ENCODE results near the gene APLP1.
"Not testable (repeated sequence)": the region's sequence is repeated elsewhere in the genome, so short reads cannot be mapped to it uniquely, and the experiment has no call there.

APLP1 gene

GRCh38 chr19:35882114-35882832 is 13.9 kb downstream of the APLP1 start:
- DNase-seq (ENCODE audit: low read depth in 2 of 2), result no peak

DNA sequence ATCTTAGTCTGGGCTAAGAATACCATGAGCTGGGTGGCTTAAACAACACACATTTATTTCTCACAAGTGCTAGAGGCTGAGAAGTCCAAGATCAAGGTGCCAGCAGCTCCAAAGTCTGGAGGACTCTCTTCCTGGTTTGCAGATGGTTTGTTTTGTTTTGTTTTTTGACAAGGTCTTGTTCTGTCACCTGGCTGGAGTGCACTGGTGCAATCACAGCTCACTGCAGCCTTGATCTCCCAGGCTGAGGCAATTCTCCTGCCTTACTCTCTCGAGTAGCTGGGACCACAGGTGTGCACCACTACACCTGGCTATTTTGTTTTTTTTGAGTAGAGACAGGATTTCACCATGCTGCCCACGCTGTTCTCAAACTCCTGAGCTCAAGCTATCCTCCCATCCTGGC is 15.5 kb downstream of the APLP1 start:
- no peak for DNase-seq (ENCODE audit: low read depth in 2 of 2)

- DNase-seq (ENCODE audit: low read depth in 2 of 2), result no peak
Observed at GRCh38 chr19:35885225-35885738, 16.9 kb downstream of the APLP1 start.

DNA sequence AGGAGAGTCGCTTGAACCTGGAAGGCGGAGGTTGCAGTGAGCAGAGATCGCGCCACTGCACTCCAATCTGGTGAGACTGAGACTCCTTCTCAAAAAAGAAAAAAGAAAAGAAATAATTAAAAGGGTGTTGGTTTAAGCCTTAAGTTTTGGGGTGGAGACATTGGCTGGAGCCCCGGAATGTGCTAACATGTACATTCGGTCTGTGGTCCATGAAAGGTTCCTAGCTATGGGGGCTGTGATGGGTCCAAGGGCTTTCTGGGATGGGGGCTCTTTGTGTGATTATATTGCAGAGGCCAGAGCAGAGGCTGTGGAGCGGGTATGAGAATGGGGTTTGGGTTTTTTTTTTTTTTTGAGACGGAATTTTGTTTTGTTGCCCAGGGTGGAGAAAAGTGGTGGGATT is 17.5 kb downstream of the APLP1 start:
- DNase-seq (ENCODE audit: low read depth in 2 of 2), result no peak

DNA sequence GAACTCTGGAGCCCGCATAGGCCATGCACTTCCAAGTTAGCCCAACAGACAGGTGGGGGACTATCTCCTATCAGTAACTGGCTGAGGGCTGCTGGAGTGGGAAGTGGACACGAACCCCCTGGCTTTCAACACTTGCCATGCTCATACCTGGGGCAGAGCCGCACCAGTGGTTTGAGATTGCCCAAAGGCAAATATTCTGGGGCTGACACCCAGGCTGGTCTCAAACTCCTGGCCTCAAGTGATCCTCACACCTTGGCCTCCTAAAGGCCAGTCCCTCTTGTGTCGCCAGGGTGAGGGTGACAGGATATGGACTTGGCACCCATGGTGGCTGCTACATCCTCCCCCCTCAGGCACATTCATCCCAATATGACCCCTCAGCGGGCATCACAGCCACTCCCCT is 18.8 kb downstream of the APLP1 start:
- no peak for DNase-seq (ENCODE audit: low read depth in 2 of 2)

DNA sequence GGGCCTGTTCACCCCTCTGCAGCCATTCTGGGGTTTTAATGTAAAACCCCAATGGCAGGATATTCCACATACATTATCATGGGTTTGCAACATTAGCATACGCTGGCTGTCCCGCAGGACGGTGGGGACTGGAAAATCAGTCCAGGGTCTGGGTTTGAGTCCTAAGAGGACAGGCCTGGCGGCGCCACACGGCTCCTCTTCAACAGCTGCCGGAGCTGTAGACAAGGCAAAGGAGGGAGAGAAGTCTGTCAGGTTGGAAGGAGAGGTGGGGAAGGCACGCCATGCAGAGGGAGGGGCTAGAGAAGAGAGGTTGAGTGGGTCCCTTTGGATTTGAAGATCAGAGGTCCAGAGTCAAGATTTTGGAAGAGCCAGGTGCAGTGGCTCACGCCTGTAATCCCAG is 20.0 kb downstream of the APLP1 start:
- DNase-seq (ENCODE audit: low read depth in 2 of 2), result no peak

GRCh38 chr19:35889370-35890112 is 21.2 kb downstream of the APLP1 start:
- DNase-seq (ENCODE audit: low read depth in 2 of 2), result no peak

GRCh38 chr19:35890113-35890650 is 21.8 kb downstream of the APLP1 start:
- DNase-seq (ENCODE audit: low read depth in 2 of 2), result no peak

- not testable (repeated sequence) for DNase-seq (ENCODE audit: low read depth in 2 of 2)
Observed at GRCh38 chr19:35891819-35892218, 23.4 kb downstream of the APLP1 start.

DNA sequence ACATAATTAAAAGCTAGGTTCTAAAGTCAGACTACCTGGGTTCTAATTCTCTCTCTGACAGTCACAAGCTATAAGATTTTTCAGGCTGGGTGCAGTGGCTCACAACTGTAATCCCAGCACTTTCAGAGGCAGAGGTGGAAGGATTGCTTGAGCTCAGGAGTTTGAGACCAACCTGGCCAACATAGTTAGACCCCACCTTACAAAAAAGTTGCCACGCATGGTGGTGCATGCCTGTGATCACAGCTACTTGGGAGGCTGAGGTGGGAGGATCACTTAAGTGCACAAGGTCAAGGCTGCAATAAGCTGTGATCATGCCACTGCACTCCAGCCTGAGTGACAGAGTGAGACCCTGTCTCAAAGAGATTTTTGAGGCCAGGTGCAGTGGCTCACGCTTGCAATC is 26.0 kb downstream of the APLP1 start:
- no peak for DNase-seq (ENCODE audit: low read depth in 2 of 2)

- no peak for DNase-seq (ENCODE audit: low read depth in 2 of 2)
Observed at GRCh38 chr19:35895911-35896642, 27.7 kb downstream of the APLP1 start.

DNA sequence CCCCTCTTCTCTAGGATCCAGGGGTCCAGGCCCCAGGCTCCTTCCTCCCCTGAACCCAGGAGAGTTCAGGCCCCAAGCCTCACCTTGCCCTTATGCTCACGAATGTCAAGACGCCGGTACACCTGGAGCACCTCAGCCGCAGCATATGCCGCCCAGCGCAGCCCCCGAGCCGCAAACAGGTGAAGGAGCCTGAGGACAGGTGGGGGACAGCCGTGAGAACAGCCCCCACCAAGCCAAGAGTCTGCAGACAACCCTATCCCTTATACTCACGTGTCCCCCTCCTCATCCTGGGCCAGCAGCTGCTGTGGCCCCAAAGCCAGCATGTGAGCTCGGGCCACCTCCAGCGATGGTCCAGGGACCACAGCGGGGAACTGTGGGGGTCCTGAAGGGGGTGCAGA is 28.3 kb downstream of the APLP1 start:
- DNase-seq (ENCODE audit: low read depth in 2 of 2), result no peak

DNA sequence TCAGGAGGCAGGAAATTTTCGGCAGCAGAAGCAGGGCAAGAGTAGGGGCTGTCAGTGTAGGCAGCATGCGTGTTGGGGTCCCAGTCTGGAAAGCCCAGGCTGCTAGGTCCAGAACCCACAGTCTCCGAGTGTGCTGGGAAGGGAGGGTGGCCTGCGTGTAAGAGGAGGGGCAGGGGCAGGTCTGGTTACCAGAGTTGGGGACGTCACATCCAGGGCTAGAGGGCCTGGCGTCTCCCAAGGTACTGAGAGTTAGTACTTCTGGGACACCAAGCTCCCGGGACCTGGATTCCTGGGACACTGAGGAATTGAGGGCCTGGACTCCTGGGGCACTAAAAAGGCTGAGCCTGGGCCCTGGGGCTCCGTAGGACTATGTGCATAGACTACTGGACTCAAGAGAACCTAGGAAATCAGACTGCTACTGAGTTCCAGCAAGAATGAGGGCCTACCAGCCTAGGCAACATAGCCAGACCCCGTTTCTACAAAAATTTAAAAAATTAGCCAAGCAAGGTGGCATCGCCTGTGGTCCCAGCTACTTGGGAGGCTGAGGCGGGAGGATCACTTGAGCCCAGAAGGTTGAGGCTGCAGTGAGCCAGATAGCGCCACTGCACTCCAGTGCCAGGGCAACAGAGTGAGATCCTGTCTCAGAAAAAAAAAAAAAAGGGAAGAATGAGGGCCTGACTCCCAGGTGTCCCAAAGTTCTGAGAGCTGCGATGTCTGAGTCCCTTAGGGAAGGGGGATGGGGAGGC is 29.5 kb downstream of the APLP1 start:
- no peak for DNase-seq (ENCODE audit: low read depth in 2 of 2)

GRCh38 chr19:35898499-35898809 is 30.1 kb downstream of the APLP1 start:
- DNase-seq (ENCODE audit: low read depth in 2 of 2), result no peak

DNA sequence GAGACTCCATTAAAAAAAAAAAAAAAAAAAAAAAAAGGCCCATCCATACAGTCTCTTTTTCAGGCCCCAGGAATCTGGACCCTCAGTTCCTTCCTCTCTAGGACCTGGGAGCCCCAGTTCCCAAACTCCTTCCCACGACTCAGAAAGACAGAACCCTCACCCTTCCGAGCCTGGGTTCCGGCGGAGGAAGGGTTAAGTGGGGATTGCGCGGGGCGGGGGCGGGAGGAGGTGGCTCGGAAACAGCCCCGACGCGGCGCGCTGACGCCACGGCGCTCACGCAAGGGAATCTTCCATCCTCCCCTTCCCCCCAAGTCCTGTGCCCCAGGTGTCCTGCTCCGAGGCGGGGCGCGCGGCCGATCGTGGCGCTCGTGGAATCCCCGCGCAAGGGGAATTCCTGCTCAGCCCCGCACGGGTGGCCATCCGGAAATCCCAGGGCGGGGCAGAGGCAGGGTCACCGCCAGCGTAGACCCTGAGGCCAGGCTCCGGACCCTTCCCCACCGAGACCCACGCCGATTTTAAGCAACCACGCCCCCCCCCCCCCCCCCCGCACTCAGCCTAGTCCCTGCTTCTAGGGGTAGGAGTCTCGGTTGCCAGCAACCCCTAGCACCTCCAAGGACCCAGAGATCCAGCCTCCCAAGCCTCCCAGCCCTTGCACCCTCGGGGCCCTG is 31.3 kb downstream of the APLP1 start:
- peak; percentile 69 to 78 for DNase-seq (ENCODE audit: low read depth in 2 of 2)

GRCh38 chr19:35901055-35901644 is 32.8 kb downstream of the APLP1 start:
- DNase-seq (ENCODE audit: low read depth in 2 of 2), result no peak

- no peak for DNase-seq (ENCODE audit: low read depth in 2 of 2)
Observed at GRCh38 chr19:35901854-35902661, 33.7 kb downstream of the APLP1 start, which contains the start of gene HCST. TSS of gene HCST (plus strand) at chr19:35902529. CDS start at chr19:35902594, 65 bp downstream.

GRCh38 chr19:35902870-35903475 is 34.6 kb downstream of the APLP1 start:
- DNase-seq (ENCODE audit: low read depth in 2 of 2), result no peak

DNA sequence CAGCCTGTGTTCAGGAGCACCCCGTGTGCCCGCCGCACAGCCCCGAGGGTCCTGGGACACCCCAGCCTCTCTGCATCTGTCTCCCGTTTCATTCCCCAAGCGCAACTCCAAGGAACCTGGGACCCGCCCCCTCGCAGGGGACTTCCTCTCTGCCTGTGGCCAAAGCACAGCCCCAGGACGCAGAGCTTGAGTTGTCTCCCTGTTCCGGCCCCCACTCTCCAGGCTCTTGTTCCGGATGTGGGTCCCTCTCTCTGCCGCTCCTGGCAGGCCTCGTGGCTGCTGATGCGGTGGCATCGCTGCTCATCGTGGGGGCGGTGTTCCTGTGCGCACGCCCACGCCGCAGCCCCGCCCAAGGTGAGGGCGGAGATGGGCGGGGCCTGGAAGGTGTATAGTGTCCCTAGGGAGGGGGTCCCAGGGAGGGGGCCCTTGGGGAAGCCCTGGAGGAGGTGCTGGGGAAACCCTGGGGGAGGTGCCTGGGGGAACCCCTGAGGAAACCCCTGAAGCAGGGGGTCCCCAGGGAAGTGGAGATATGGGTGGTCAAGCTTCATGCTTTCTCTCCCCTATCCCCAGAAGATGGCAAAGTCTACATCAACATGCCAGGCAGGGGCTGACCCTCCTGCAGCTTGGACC is 35.3 kb downstream of the APLP1 start:
- peak; percentile 79 to 89 for DNase-seq (ENCODE audit: low read depth in 2 of 2)

Measured in stimulated activated CD8-positive, alpha-beta memory T cell treated with anti-CD3 and anti-CD28 coated beads, Interleukin-2, amount 100 ng/mL, for 1 hour (primary cell).